Measurements from ENCODE around the gene MAPK9.

MAPK9 gene

GRCh38 chr5:180291943-180292831, at the start of gene MAPK9:
Gene MAPK9, minus strand, starts transcription at chr5:180292083. Its CDS starts 11,522 bp downstream, at chr5:180280561.
- H3K4me3 ChIP-seq (ENCODE audit: control insufficient read depth, low read depth, low read length): peak within 1 kb of the TSS; percentile 72
- TF ChIP-seq, protein P1, sequence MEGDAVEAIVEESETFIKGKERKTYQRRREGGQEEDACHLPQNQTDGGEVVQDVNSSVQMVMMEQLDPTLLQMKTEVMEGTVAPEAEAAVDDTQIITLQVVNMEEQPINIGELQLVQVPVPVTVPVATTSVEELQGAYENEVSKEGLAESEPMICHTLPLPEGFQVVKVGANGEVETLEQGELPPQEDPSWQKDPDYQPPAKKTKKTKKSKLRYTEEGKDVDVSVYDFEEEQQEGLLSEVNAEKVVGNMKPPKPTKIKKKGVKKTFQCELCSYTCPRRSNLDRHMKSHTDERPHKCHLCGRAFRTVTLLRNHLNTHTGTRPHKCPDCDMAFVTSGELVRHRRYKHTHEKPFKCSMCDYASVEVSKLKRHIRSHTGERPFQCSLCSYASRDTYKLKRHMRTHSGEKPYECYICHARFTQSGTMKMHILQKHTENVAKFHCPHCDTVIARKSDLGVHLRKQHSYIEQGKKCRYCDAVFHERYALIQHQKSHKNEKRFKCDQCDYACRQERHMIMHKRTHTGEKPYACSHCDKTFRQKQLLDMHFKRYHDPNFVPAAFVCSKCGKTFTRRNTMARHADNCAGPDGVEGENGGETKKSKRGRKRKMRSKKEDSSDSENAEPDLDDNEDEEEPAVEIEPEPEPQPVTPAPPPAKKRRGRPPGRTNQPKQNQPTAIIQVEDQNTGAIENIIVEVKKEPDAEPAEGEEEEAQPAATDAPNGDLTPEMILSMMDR (conservative IDR thresholded peaks at IDR 0.05; ENCODE audit: control insufficient read depth, insufficient read depth, low read depth, low read length): no peak
- DNase-seq (ENCODE audit: low read depth): peak; percentile 66

GRCh38 chr5:180341595-180341994, 49.7 kb upstream of the MAPK9 start:
- TF ChIP-seq, protein P1 (conservative IDR thresholded peaks at IDR 0.05; ENCODE audit: control insufficient read depth, insufficient read depth, low read depth, low read length): no peak
- no peak for DNase-seq (ENCODE audit: low read depth)
- H3K4me3 ChIP-seq (ENCODE audit: control insufficient read depth, low read depth, low read length): no peak overlapping the region

- peak; percentile 68 for DNase-seq (ENCODE audit: low read depth)
- TF ChIP-seq, protein P1 (conservative IDR thresholded peaks at IDR 0.05; ENCODE audit: control insufficient read depth, insufficient read depth, low read depth, low read length): no peak
Measured at GRCh38 chr5:180340856-180341255, 49.0 kb upstream of the MAPK9 start.

GRCh38 chr5:180339583-180340183, 47.8 kb upstream of the MAPK9 start:
- no peak overlapping the region for H3K4me3 ChIP-seq (ENCODE audit: control insufficient read depth, low read depth, low read length)
- TF ChIP-seq, protein P1 (conservative IDR thresholded peaks at IDR 0.05; ENCODE audit: control insufficient read depth, insufficient read depth, low read depth, low read length): no peak
- DNase-seq (ENCODE audit: low read depth): peak; percentile 74

More at GRCh38 chr5:180340856-180341255, 49.0 kb upstream of the MAPK9 start:
- H3K4me3 ChIP-seq (ENCODE audit: control insufficient read depth, low read depth, low read length): no peak overlapping the region

DNA sequence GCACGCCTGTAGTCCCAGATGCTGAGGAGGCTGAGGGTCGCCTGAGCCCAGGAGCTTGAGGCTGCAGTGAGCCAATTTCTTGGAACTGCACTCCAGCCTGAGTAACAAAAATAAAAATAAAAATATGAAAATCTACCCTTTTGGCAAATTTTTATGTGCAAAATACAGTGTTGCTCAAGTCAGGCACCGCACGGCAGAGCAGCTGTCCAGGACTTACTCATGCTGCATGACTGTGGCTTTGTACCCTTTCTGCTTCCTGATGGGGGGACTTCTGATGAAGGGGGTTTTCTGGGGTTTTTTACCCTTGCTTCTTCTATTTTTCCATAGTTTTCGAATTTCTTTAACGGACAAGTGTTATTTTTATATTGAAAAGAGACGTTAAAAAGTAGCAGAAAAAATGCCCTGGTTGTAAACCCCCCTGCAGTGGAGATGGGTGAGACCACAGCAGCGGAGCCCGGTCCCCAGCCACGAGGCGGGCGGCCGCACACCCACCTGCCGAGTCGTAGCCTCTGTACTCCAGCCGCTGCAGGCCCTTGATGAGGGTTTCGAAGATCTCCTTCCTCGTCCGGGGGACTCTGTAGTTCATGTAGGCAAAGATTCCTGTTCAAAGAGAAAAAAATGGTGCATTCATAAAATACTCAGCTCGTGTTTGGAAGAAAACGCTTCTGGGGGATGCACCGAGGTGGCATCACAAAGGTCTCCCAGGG, 46.3 kb upstream of the MAPK9 start:
- TF ChIP-seq, protein P1 (conservative IDR thresholded peaks at IDR 0.05; ENCODE audit: control insufficient read depth, insufficient read depth, low read depth, low read length): no peak
- DNase-seq (ENCODE audit: low read depth): no peak
- H3K4me3 ChIP-seq (ENCODE audit: control insufficient read depth, low read depth, low read length): no peak overlapping the region

- TF ChIP-seq, protein P1 (conservative IDR thresholded peaks at IDR 0.05; ENCODE audit: control insufficient read depth, insufficient read depth, low read depth, low read length): no peak
- no peak overlapping the region for H3K4me3 ChIP-seq (ENCODE audit: control insufficient read depth, low read depth, low read length)
- no peak for DNase-seq (ENCODE audit: low read depth)
Measured at GRCh38 chr5:180336234-180337020, 44.5 kb upstream of the MAPK9 start.

All from fibroblast of mammary gland (primary cell).